SK-N-SH (cell line): ENCODE results near the gene PANK3. TPM values are rescaled to one million over a fixed set of nuclear protein-coding genes. Genes with fewer than 3 reads are reported as not detected.

Experiments used
- CTCF ChIA-PET: fragments of 300-600, 350-600 bp; formaldehyde crosslinking; extraction: SDS; loops from one replicate; lab custom pipeline; 2021; lab: Yijun Ruan, JAX
- POLR2A ChIA-PET: fragments of 350-600 bp; sonication (Branson Sonifier 250); formaldehyde crosslinking; extraction: SDS; loops from one replicate; lab custom pipeline; 2020; ENCODE audit warnings: antibody characterized with exemption, inconsistent platforms; lab: Yijun Ruan, JAX
- DNase-seq: peaks from one replicate; pipeline ENCODE4 v3.0.0; 2012
- H2AFZ ChIP-seq: fragments of 200-600 bp; sonication (generic); 2 replicates; pipeline ENCODE4 v1.8.1; 2016; ENCODE audit warnings: antibody characterized with exemption, mild to moderate bottlenecking, low read depth
- H3F3A ChIP-seq: fragments of 200-600 bp; sonication (generic); replicated peaks from 2 replicates; pipeline ENCODE3; 2016; ENCODE audit warnings: antibody characterized with exemption, mild to moderate bottlenecking; ENCODE audit not compliant: insufficient read depth
- H3K27ac ChIP-seq, 2 experiments: fragments of 200-500 bp in 1 of 2; fragments of 200-600 bp in 1 of 2; sonication (Bioruptor generic) in 1 of 2; sonication (generic), shearing (Covaris generic) in 1 of 2; 2 replicates each; pipeline versions ENCODE4 v1.5.1 to v1.6.1; 2014 to 2016; ENCODE audit warnings: low read depth in 2 of 2, inconsistent platforms in 1 of 2, low read length in 1 of 2, mild to moderate bottlenecking in 1 of 2, mixed read lengths in 1 of 2
- H3K27me3 ChIP-seq: fragments of 200-600 bp; sonication (generic), shearing (Covaris generic); 2 replicates; pipeline ENCODE4 v1.6.1; 2016; ENCODE audit warnings: mixed run types; ENCODE audit not compliant: insufficient read depth
- H3K36me3 ChIP-seq, 2 experiments: fragments of 200-500 bp in 1 of 2; fragments of 200-600 bp in 1 of 2; sonication (Bioruptor generic) in 1 of 2; sonication (generic) in 1 of 2; replicated peaks in 1 of 2; 2 replicates each; pipeline versions ENCODE3 to v1.5.1; 2014 to 2016; ENCODE audit warnings: low read length in 1 of 2, mild to moderate bottlenecking in 1 of 2; ENCODE audit not compliant: insufficient read depth in 2 of 2, control insufficient read depth in 1 of 2
- H3K4me1 ChIP-seq, 2 experiments: fragments of 200-500 bp in 1 of 2; fragments of 200-600 bp in 1 of 2; sonication (Bioruptor generic) in 1 of 2; sonication (generic), shearing (Covaris generic) in 1 of 2; 2 replicates each; pipeline versions ENCODE4 v1.5.1 to v1.6.1; 2014 to 2016; ENCODE audit warnings: low read depth in 1 of 2, low read length in 1 of 2, mixed run types in 1 of 2; ENCODE audit not compliant: insufficient read depth in 2 of 2, control insufficient read depth in 1 of 2
- H3K4me2 ChIP-seq: fragments of 200-600 bp; sonication (generic), shearing (Covaris generic); 2 replicates; pipeline ENCODE4 v1.6.1; 2017; ENCODE audit warnings: mixed run types
- H3K4me3 ChIP-seq, 2 experiments: fragments of 200-500 bp in 1 of 2; fragments of 200-600 bp in 1 of 2; sonication (Bioruptor generic) in 1 of 2; sonication (generic), shearing (Covaris generic) in 1 of 2; 2 replicates each; pipeline versions ENCODE4 v1.5.1 to v1.8.1; 2014 to 2016; ENCODE audit warnings: low read depth in 2 of 2, inconsistent platforms in 1 of 2, low read length in 1 of 2, mild to moderate bottlenecking in 1 of 2, mixed read lengths in 1 of 2, moderate library complexity in 1 of 2
- H3K79me2 ChIP-seq: fragments of 200-600 bp; sonication (generic); 2 replicates; pipeline ENCODE4 v1.8.1; 2017; ENCODE audit warnings: mild to moderate bottlenecking; ENCODE audit not compliant: insufficient read depth
- H3K9ac ChIP-seq: fragments of 200-600 bp; sonication (generic); 2 replicates; pipeline ENCODE4 v1.6.1; 2017; ENCODE audit warnings: mixed run types
- H3K9me2 ChIP-seq: fragments of 200-600 bp; sonication (generic); 2 replicates; pipeline ENCODE4 v1.6.1; 2017; ENCODE audit warnings: mixed run types
- H3K9me3 ChIP-seq: fragments of 200-600 bp; sonication (generic); 2 replicates; pipeline ENCODE4 v1.6.1; 2017; ENCODE audit warnings: mixed run types, mild to moderate bottlenecking, moderate library complexity
- H4K20me1 ChIP-seq: fragments of 200-600 bp; sonication (generic); 2 replicates; pipeline ENCODE4 v1.6.1; 2017; ENCODE audit warnings: mild to moderate bottlenecking, mixed run types; ENCODE audit not compliant: insufficient read depth
- CHD2 ChIP-seq: fragments of 150-350 bp; IDR thresholded peaks from 2 replicates; pipeline ENCODE4 v1.6.1; 2018; ENCODE audit warnings: low read length; ENCODE audit not compliant: partially characterized antibody
- ELF1 ChIP-seq: IDR thresholded peaks from 2 replicates; pipeline ENCODE4 v1.4.0; 2012
- EZH2phosphoT487 ChIP-seq: fragments of 200-600 bp; sonication (generic); IDR thresholded peaks from 2 replicates; pipeline ENCODE4 v1.6.1; 2017; ENCODE audit warnings: low read depth, mixed run types, mild to moderate bottlenecking, antibody characterized with exemption, moderate library complexity, borderline replicate concordance
- MEF2A ChIP-seq: IDR thresholded peaks from 2 replicates; pipeline ENCODE4 v1.4.0; 2012; ENCODE audit warnings: low read depth, borderline replicate concordance
- MXI1 ChIP-seq: IDR thresholded peaks from 2 replicates; pipeline ENCODE4 v1.6.1; 2012; ENCODE audit warnings: mild to moderate bottlenecking, low read depth, low read length, improper control_type of control experiment
- NFIC ChIP-seq: IDR thresholded peaks from 2 replicates; pipeline ENCODE4 v1.4.0; 2012; ENCODE audit warnings: borderline replicate concordance
- NRF1 ChIP-seq: IDR thresholded peaks from 2 replicates; pipeline ENCODE4 v1.6.1; 2012; ENCODE audit warnings: low read depth, mild to moderate bottlenecking, low read length
- RCOR1 ChIP-seq: fragments of 150-350 bp; IDR thresholded peaks from 2 replicates; pipeline ENCODE4 v1.6.1; 2017; ENCODE audit warnings: antibody characterized with exemption, low read length
- RFX5 ChIP-seq: IDR thresholded peaks from 2 replicates; pipeline ENCODE4 v1.6.1; 2012; ENCODE audit warnings: mild to moderate bottlenecking, improper control_type of control experiment, low read length
- SIN3A ChIP-seq: IDR thresholded peaks from 2 replicates; pipeline ENCODE4 v1.6.1; 2012; ENCODE audit warnings: low read depth, mild to moderate bottlenecking, low read length, moderate library complexity, borderline replicate concordance
- SMC3 ChIP-seq: IDR thresholded peaks from 2 replicates; pipeline ENCODE4 v1.6.1; 2012; ENCODE audit warnings: low read depth, low read length, improper control_type of control experiment
- TEAD4 ChIP-seq: IDR thresholded peaks from 2 replicates; pipeline ENCODE4 v1.4.0; 2012; ENCODE audit warnings: mild to moderate bottlenecking, borderline replicate concordance; ENCODE audit not compliant: insufficient read depth
- YY1 ChIP-seq: IDR thresholded peaks from 2 replicates; pipeline ENCODE4 v1.4.0; 2012; ENCODE audit warnings: low read depth, mild to moderate bottlenecking
- WGBS: methylation state at CpG from one replicate; pipeline ENCODE4 v1.1.6; 2017; ENCODE audit warnings: low lambda C conversion rate; 5-methylcytosine and 5-hydroxymethylcytosine counted together
- polyA plus RNA-seq, 3 experiments: library from polyadenylated mRNA; depleted of rRNA; stranded (reverse); fragments of >200 nt; gene quantifications; 2 replicates each; pipeline ENCODE4 v1.2.3, GENCODE V29; 2012
- TF ChIP-seq, protein P1 (sequence below): IDR thresholded peaks from 2 replicates; pipeline ENCODE4; 2012
- TF ChIP-seq, protein P2 (sequence below): IDR thresholded peaks from 2 replicates; pipeline ENCODE4 v1.4.0; 2012; ENCODE audit warnings: low read depth, borderline replicate concordance
- TF ChIP-seq, protein P3 (sequence below): IDR thresholded peaks from 2 replicates; pipeline ENCODE4 v1.6.1; 2012; ENCODE audit warnings: mild to moderate bottlenecking, low read depth, low read length, moderate library complexity
- TF ChIP-seq, protein P4 (sequence below): fragments of 150-350 bp; IDR thresholded peaks from 2 replicates; pipeline ENCODE4 v1.6.1; 2016; ENCODE audit warnings: mild to moderate bottlenecking, low read depth, low read length
- TF ChIP-seq, protein P5 (sequence below): IDR thresholded peaks from 2 replicates; pipeline ENCODE4 v1.4.0; 2012; ENCODE audit warnings: low read depth, borderline replicate concordance

The PANK3 gene
- polyA plus RNA-seq, 1 of the 3 experiments (the other 2 are of a cell fraction): 6.1 TPM

DNA sequence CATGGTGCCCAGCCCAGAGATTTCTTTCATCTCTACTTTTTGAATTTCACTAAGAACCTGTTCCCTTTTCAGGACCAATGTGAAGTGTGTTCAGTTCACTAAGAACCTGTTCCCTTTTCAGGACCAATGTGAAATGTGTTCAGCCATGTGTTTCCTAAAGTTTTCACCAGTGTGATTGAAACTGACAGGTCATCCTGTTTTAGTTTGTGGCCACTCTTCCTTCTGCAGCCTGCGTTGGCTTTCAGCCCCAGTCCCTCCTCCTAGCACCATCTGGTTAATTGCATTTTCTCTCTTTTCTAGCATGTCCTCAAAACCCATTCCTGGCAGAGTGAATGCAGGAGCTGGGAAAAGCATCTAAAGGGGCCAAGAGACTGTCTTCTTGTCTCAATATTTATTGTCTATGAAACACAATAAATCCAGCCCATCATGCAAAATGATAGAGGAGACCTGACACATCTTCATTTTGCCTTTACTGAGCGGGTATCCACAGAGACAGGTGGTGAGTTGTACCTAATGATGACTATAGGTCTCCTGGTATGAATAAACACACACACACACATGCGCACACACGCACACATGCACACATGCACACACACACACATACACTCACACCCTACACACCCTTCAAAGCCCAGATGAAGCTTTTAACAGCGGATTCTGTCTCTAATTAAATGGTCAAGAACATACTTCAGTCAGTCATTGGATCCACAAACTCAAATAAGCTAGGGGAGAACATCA lies 6.1 kb upstream of the PANK3 start (continued):
- TF ChIP-seq, protein P1, sequence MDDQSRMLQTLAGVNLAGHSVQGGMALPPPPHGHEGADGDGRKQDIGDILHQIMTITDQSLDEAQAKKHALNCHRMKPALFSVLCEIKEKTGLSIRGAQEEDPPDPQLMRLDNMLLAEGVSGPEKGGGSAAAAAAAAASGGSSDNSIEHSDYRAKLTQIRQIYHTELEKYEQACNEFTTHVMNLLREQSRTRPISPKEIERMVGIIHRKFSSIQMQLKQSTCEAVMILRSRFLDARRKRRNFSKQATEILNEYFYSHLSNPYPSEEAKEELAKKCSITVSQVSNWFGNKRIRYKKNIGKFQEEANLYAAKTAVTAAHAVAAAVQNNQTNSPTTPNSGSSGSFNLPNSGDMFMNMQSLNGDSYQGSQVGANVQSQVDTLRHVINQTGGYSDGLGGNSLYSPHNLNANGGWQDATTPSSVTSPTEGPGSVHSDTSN: peak; percentile 86
- TF ChIP-seq NFIC (peak; percentile 81), SIN3A (0 out of 2 replicates have a peak, but pooled peaks have one; percentile 47), SMC3 (no peak; the same call in 1 of the 2 replicates), MEF2A (no peak), MXI1 (peak; percentile 91), ELF1 (no peak), CHD2 (peak; percentile 86), RFX5 (no peak; the same call in 1 of the 2 replicates), YY1 (no peak)
- TF ChIP-seq, protein P2, sequence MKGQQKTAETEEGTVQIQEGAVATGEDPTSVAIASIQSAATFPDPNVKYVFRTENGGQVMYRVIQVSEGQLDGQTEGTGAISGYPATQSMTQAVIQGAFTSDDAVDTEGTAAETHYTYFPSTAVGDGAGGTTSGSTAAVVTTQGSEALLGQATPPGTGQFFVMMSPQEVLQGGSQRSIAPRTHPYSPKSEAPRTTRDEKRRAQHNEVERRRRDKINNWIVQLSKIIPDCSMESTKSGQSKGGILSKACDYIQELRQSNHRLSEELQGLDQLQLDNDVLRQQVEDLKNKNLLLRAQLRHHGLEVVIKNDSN: no peak

DNA sequence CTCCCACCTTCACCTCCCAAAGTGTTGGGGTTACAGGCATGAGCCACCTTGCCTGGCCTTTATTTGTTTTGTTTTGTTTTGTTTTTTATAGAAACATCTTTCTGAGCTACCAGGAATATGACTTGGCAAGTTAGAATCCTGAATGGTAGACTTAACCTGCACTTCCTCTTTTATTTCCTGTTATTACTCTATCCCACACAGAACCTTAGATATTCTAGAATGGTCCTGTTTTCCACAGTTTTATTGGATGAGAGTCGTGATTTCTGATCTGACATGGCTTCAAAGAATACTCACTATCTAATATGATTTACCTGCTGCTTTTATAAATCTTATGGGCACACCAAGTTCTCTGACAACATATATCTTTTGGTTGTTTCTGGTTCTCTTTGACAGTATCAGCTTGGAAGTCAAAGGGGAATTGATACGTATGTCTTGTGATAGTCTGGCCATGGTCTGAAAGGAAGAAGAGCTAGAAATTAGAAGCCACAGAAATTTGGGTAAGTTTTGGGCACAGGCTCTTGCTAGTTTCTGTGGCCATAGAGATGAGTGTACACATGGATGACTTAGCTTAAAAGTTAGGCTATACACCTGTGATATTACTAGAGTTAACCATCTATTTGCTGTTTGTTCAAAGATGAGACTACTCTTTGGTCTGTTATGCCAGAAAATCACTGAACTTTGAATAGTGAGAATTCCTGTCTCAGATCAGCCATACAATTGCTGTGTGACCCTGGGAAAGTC lies 4.7 kb upstream of the PANK3 start:
- Histone ChIP-seq H3K9me2 (no peaks in the 10 kb centered on the region), H3K4me2 (no peak overlapping the region), H3K27ac (peak overlapping the region in 1 of 2 experiments; percentile 68; a peak in 2 of 4 replicates), H3K79me2 (peaks cover 2% of the 10 kb centered on the region; the same call in 1 of the 2 replicates), H3K36me3 (no peaks in the 10 kb centered on the region), H3K27me3 (no peaks in the 10 kb centered on the region), H3K9ac (no peak overlapping the region), H3K9me3 (no peaks in the 10 kb centered on the region), H4K20me1 (no peaks in the 10 kb centered on the region), H2AFZ (no peak overlapping the region), H3F3A (no peaks in the 10 kb centered on the region), H3K4me1 (peaks cover 5 to 26% of the 10 kb centered on the region in 2 experiments; a peak in 3 of 4 replicates), H3K4me3 (no peak overlapping the region)
- DNase-seq: no peak
- WGBS: 76% methylated on average over 2 of the region's 2 CpGs
- ChIA-PET POLR2A (interaction anchor here (0.6 kb wide), 1 partner anchor 12 kb away, joined by 3 read pairs; no protein-coding TSS in a partner anchor), CTCF (no interaction called here)
- TF ChIP-seq, protein P3, sequence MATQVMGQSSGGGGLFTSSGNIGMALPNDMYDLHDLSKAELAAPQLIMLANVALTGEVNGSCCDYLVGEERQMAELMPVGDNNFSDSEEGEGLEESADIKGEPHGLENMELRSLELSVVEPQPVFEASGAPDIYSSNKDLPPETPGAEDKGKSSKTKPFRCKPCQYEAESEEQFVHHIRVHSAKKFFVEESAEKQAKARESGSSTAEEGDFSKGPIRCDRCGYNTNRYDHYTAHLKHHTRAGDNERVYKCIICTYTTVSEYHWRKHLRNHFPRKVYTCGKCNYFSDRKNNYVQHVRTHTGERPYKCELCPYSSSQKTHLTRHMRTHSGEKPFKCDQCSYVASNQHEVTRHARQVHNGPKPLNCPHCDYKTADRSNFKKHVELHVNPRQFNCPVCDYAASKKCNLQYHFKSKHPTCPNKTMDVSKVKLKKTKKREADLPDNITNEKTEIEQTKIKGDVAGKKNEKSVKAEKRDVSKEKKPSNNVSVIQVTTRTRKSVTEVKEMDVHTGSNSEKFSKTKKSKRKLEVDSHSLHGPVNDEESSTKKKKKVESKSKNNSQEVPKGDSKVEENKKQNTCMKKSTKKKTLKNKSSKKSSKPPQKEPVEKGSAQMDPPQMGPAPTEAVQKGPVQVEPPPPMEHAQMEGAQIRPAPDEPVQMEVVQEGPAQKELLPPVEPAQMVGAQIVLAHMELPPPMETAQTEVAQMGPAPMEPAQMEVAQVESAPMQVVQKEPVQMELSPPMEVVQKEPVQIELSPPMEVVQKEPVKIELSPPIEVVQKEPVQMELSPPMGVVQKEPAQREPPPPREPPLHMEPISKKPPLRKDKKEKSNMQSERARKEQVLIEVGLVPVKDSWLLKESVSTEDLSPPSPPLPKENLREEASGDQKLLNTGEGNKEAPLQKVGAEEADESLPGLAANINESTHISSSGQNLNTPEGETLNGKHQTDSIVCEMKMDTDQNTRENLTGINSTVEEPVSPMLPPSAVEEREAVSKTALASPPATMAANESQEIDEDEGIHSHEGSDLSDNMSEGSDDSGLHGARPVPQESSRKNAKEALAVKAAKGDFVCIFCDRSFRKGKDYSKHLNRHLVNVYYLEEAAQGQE: no peak
- TF ChIP-seq NRF1 (no peak), TEAD4 (no peak), CHD2 (no peak), EZH2phosphoT487 (no peak), RCOR1 (no peak), ELF1 (no peak)
- TF ChIP-seq, protein P4, sequence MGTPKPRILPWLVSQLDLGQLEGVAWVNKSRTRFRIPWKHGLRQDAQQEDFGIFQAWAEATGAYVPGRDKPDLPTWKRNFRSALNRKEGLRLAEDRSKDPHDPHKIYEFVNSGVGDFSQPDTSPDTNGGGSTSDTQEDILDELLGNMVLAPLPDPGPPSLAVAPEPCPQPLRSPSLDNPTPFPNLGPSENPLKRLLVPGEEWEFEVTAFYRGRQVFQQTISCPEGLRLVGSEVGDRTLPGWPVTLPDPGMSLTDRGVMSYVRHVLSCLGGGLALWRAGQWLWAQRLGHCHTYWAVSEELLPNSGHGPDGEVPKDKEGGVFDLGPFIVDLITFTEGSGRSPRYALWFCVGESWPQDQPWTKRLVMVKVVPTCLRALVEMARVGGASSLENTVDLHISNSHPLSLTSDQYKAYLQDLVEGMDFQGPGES: no peak
- TF ChIP-seq, protein P2: no peak
- TF ChIP-seq, protein P5, sequence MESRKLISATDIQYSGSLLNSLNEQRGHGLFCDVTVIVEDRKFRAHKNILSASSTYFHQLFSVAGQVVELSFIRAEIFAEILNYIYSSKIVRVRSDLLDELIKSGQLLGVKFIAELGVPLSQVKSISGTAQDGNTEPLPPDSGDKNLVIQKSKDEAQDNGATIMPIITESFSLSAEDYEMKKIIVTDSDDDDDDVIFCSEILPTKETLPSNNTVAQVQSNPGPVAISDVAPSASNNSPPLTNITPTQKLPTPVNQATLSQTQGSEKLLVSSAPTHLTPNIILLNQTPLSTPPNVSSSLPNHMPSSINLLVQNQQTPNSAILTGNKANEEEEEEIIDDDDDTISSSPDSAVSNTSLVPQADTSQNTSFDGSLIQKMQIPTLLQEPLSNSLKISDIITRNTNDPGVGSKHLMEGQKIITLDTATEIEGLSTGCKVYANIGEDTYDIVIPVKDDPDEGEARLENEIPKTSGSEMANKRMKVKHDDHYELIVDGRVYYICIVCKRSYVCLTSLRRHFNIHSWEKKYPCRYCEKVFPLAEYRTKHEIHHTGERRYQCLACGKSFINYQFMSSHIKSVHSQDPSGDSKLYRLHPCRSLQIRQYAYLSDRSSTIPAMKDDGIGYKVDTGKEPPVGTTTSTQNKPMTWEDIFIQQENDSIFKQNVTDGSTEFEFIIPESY: no peak
